Cardiac muscle cell (in vitro differentiated cells and primary cell): ENCODE measurements around the gene TMEM26. TPM values are rescaled to one million over a fixed set of nuclear protein-coding genes. Genes with fewer than 3 reads are reported as not detected.

Experiments
- DNase-seq, 2 donors: peaks; one replicate each; pipeline versions ENCODE4 v3.0.0 to v3.0.0-alpha.2; 2010 to 2017; ENCODE audit warnings: low read depth in 1 of 2, low spot score in 1 of 2
- H3K27ac ChIP-seq: fragments of 200-600 bp; sonication (generic); 2 replicates; pipeline ENCODE4 v1.5.1; 2016
- H3K27me3 ChIP-seq: fragments of 200-600 bp; sonication (generic); 2 replicates; pipeline ENCODE4 v1.6.0; 2016; ENCODE audit warnings: control low read depth
- H3K36me3 ChIP-seq: fragments of 200-600 bp; sonication (generic); 2 replicates; pipeline ENCODE4 v1.5.1; 2016; ENCODE audit warnings: control low read depth
- H3K4me1 ChIP-seq: fragments of 200-600 bp; sonication (generic); 2 replicates; pipeline ENCODE4 v1.8.1; 2017; ENCODE audit warnings: low read depth, mild to moderate bottlenecking, mixed run types
- H3K4me3 ChIP-seq: fragments of 200-600 bp; sonication (generic); 2 replicates; pipeline ENCODE4 v1.5.1; 2016; ENCODE audit warnings: mild to moderate bottlenecking
- H3K9me3 ChIP-seq: fragments of 200-600 bp; sonication (generic); 2 replicates; pipeline ENCODE4 v1.5.1; 2017; ENCODE audit warnings: low read depth, mild to moderate bottlenecking, control low read depth
- CTCF ChIP-seq: IDR thresholded peaks from 2 replicates; pipeline ENCODE4 v1.5.1; 2012; ENCODE audit warnings: low read depth, mild to moderate bottlenecking, low read length
- polyA plus RNA-seq: library from polyadenylated mRNA; unstranded; fragments of >200 nt; fragmentation: Nextera tagmentation; extraction: Ambion mirVana; gene quantifications from 2 replicates; pipeline ENCODE4 v1.2.1, GENCODE V29; 2016
- total RNA-seq: library from RNA; depleted of rRNA; stranded (reverse); fragments of >200 nt; gene quantifications from 2 replicates; pipeline ENCODE4 v1.2.3, GENCODE V29; 2016

TMEM26 gene
- total and polyA plus RNA-seq, 2 experiments from 2014 or later: 1.1 to 1.2 TPM

DNA sequence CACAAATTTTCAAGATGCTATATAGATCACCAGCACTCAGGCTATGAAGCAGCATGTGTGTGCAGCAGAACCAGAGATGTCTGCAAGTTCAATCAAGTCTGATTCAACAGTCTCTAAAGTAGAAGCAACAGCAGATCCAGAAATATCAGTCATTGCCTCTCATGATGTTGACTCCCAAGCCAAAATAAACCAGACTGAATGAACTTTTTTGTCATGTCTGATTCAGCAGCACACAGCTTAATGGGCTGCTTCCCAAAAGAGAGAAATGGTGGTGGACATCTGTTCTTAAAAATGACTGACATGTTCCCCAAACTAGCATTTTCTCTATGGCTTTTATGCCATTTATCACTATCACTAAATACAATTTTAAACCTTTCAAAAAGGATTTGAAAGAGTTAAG lies 53.8 kb downstream of the TMEM26 start:
- no peak for DNase-seq
- Histone ChIP-seq H3K36me3 (no peaks in the 10 kb centered on the region), H3K9me3 (no peaks in the 10 kb centered on the region), H3K4me1 (peaks cover 31% of the 10 kb centered on the region), H3K4me3 (no peak overlapping the region), H3K27me3 (no peaks in the 10 kb centered on the region), H3K27ac (peak overlapping the region; percentile 84)
- no peak for TF ChIP-seq CTCF

DNA sequence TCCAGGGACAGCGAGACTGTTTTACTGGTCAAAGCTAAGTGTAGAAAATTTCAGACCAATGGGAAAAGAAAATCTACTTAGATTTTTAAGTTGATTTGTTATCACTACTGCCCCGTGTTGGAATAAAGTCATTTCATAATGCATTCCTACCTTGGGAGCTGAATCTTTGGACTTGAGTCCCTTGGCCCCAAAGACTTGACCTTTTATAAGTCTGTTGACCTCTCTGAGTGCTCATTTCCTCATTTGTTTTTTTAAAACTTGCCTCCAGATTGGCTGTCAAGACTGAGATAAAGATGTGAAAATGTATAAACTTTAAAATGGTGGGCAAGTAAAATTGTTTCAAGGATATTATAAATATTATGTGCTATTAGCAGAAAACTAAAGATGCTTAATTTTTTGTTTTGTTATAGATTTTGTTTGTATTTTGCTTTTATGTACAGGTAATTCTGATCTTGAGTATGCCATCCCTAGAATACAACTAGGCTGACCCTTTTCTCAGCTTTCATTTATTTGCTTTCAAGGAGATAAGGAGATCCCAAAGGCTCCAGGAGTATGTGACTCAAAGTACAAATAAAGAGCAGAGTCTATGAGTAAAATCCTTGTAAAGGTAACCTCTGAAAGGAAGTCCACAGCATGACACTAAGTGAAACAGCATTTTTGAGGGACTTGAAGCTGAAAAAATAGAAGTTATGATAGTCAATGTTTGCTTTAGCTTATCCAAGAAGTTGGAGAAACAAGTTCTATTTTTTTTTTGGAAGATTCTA lies 54.6 kb downstream of the TMEM26 start:
- DNase-seq: peak in 1 of 2 donors; percentile 43
- no peaks in the 10 kb centered on the region for H3K9me3 ChIP-seq
- TF ChIP-seq CTCF: no peak
- peak overlapping the region; percentile 84 for H3K27ac ChIP-seq
- H3K36me3 ChIP-seq: no peaks in the 10 kb centered on the region
- H3K4me1 ChIP-seq: peaks cover 31% of the 10 kb centered on the region
- no peak overlapping the region for H3K4me3 ChIP-seq
- no peaks in the 10 kb centered on the region for H3K27me3 ChIP-seq

- Histone ChIP-seq H3K9me3 (no peaks in the 10 kb centered on the region), H3K4me3 (no peak overlapping the region), H3K36me3 (no peaks in the 10 kb centered on the region), H3K27me3 (no peaks in the 10 kb centered on the region), H3K4me1 (peaks cover 31% of the 10 kb centered on the region), H3K27ac (peak overlapping the region; percentile 84)
- TF ChIP-seq CTCF: no peak
- peak in 1 of 2 donors; percentile 66 for DNase-seq
These were observed 55.8 kb downstream of the TMEM26 start for GRCh38 chr10:61397175-61397986.

DNA sequence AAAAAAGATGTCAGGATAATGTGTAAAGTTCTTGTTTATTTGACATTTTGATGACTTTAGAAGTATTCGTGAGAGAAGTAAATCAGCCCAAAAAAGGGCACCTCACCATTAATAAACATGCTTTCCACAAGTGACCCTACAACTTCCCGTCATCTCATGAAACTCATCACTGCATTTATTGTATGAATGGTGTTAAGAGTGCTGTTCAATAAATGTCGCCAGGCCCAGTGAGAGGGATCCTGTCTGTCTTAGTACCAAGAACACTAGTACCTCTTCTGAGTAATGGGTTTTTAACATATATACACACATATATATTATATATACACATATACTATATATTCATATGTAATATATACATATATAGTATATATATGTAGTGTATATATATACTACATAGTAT lies 61.9 kb downstream of the TMEM26 start:
- no peaks in the 10 kb centered on the region for H3K9me3 ChIP-seq
- no peaks in the 10 kb centered on the region for H3K4me1 ChIP-seq
- no peak overlapping the region for H3K27ac ChIP-seq
- no peak overlapping the region for H3K4me3 ChIP-seq
- no peaks in the 10 kb centered on the region for H3K36me3 ChIP-seq
- no peaks in the 10 kb centered on the region for H3K27me3 ChIP-seq
- no peak for DNase-seq
- TF ChIP-seq CTCF: no peak

GRCh38 chr10:61390851-61391250 lies 62.3 kb downstream of the TMEM26 start:
- H3K27ac ChIP-seq: no peak overlapping the region
- no peak for TF ChIP-seq CTCF
- no peaks in the 10 kb centered on the region for H3K27me3 ChIP-seq
- DNase-seq: no peak
- no peaks in the 10 kb centered on the region for H3K9me3 ChIP-seq
- H3K4me3 ChIP-seq: no peak overlapping the region
- H3K36me3 ChIP-seq: no peaks in the 10 kb centered on the region
- H3K4me1 ChIP-seq: no peaks in the 10 kb centered on the region
